PC-9 (cell line): Measurements from ENCODE around the gene CLDN9. TPM values are rescaled to one million over a fixed set of nuclear protein-coding genes. Genes with fewer than 3 reads are reported as not detected.

ENCODE experiments used
- BruUV-seq: library from RNA; stranded (reverse); fragments of 400-500 nt; replicated peaks from 2 replicates; lab custom pipeline; 2021; lab: Mats Ljungman, UMichigan
- CTCF ChIA-PET: fragments of 300-600 bp; sonication (Branson Sonifier 250); formaldehyde crosslinking; loops from one replicate; lab custom pipeline; 2022; ENCODE audit warnings: antibody characterized with exemption; lab: Charles Lee
- POLR2A ChIA-PET: fragments of 300-600 bp; sonication (Branson Sonifier 250); formaldehyde crosslinking; loops from one replicate; lab custom pipeline; 2022; ENCODE audit warnings: antibody characterized with exemption; ENCODE audit not compliant: unreplicated experiment; lab: Charles Lee
- DNase-seq, 2 experiments: peaks; one replicate each; pipeline versions ENCODE4 v3.0.0 to v3.0.0-alpha.2; 2015 to 2022; ENCODE audit warnings: mixed read lengths in 1 of 2
- H2AFZ ChIP-seq: fragments of 200-600 bp; sonication (generic); 2 replicates; pipeline ENCODE4 v1.8.1; 2017; ENCODE audit warnings: antibody characterized with exemption
- H3F3A ChIP-seq: fragments of 200-600 bp; sonication (generic); 2 replicates; pipeline ENCODE4 v1.8.1; 2017; ENCODE audit warnings: antibody characterized with exemption, mild to moderate bottlenecking, low read depth; ENCODE audit not compliant: insufficient read depth
- H3K27ac ChIP-seq: fragments of 200-600 bp; sonication (generic); 2 replicates; pipeline ENCODE4 v1.6.1; 2016; ENCODE audit warnings: mixed run types
- H3K27me3 ChIP-seq: fragments of 200-600 bp; sonication (generic); 2 replicates; pipeline ENCODE4 v1.6.1; 2016; ENCODE audit warnings: low read depth, mixed run types; ENCODE audit not compliant: insufficient read depth
- H3K36me3 ChIP-seq: fragments of 200-600 bp; sonication (generic); 2 replicates; pipeline ENCODE4 v1.6.1; 2016; ENCODE audit warnings: low read depth, mixed run types
- H3K4me1 ChIP-seq: fragments of 200-600 bp; sonication (generic); replicated peaks from 2 replicates; pipeline ENCODE4 v1.6.1; 2016; ENCODE audit warnings: mixed run types; ENCODE audit not compliant: insufficient read depth
- H3K4me2 ChIP-seq: fragments of 200-600 bp; sonication (generic); 2 replicates; pipeline ENCODE4 v1.6.1; 2017; ENCODE audit warnings: mixed run types
- H3K4me3 ChIP-seq: fragments of 200-600 bp; sonication (generic); 2 replicates; pipeline ENCODE4 v1.6.1; 2016; ENCODE audit warnings: mixed run types
- H3K79me2 ChIP-seq: fragments of 200-600 bp; sonication (generic); 2 replicates; pipeline ENCODE4 v1.6.1; 2017; ENCODE audit warnings: low read depth, mixed run types
- H3K9me2 ChIP-seq: fragments of 200-600 bp; sonication (generic); 2 replicates; pipeline ENCODE4 v1.8.1; 2017; ENCODE audit warnings: mild to moderate bottlenecking; ENCODE audit not compliant: insufficient read depth
- H3K9me3 ChIP-seq: fragments of 200-600 bp; sonication (generic); 2 replicates; pipeline ENCODE4 v1.8.1; 2016; ENCODE audit warnings: low read depth; ENCODE audit not compliant: insufficient read depth
- H4K20me1 ChIP-seq: fragments of 200-600 bp; sonication (generic); 2 replicates; pipeline ENCODE4 v1.8.1; 2017; ENCODE audit not compliant: insufficient read depth
- EZH2 ChIP-seq: fragments of 200-600 bp; sonication (generic); IDR thresholded peaks from 2 replicates; pipeline ENCODE4 v1.8.0; 2017; ENCODE audit warnings: antibody characterized with exemption, low read depth
- intact Hi-C: fragments of 100-400 bp; cut with micrococcal nuclease; formaldehyde crosslinking; loops from one replicate; pipeline ENCODE4 v1.10.0; 2022; ENCODE audit not compliant: unreplicated experiment
- total RNA-seq: library from RNA; stranded (reverse); gene quantifications from 2 replicates; pipeline ENCODE4 v1.2.3, GENCODE V29; 2021
- TF ChIP-seq, protein P1 (sequence below): fragments of 200-600 bp; sonication (generic); conservative IDR thresholded peaks from 2 replicates; pipeline ENCODE4 v1.6.1; 2017; ENCODE audit warnings: mixed run types, antibody characterized with exemption, mild to moderate bottlenecking, moderate library complexity

The CLDN9 gene
- total RNA-seq, 1 experiment from 2014 or later: 16.4 TPM

DNA sequence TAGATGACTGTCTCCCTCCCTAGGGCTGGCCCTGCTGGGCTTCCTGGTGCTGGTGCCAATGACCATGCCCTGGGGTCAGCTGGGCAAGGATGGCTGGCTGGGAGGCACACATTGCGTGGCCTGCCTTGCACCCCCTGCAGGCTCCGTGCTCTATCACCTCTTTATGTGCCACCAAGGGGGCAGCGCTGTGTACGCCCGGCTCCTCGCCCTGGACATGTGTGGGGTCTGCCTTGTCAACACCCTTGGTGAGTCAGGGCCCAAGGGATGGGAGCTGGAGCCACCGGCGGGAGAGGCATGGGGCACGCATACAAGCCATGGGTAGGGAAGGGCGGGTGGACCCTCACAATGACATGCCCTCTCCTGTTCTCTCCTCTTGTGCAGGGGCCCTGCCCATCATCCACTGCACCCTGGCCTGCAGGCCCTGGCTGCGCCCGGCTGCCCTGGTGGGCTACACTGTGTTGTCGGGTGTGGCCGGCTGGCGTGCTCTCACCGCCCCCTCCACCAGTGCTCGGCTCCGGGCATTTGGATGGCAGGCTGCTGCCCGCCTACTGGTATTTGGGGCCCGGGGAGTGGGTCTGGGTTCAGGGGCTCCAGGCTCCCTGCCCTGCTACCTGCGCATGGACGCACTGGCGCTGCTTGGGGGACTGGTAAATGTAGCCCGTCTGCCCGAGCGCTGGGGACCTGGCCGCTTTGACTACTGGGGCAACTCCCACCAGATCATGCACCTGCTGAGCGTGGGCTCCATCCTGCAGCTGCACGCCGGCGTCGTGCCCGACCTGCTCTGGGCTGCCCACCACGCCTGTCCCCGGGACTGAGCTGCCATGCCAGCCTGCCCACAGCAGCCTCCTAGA is 41.4 kb upstream of the CLDN9 start:
- Histone ChIP-seq H4K20me1 (no peaks in the 10 kb centered on the region; the same call in 1 of the 2 replicates), H3K27ac (no peak overlapping the region), H2AFZ (no peak overlapping the region), H3K9me2 (no peaks in the 10 kb centered on the region), H3K4me1 (no peaks in the 10 kb centered on the region; the same call in 1 of the 2 replicates), H3K27me3 (no peaks in the 10 kb centered on the region), H3K79me2 (peaks cover 6% of the 10 kb centered on the region; the same call in 1 of the 2 replicates), H3K4me3 (no peak overlapping the region; the same call in 1 of the 2 replicates), H3K9me3 (no peaks in the 10 kb centered on the region), H3F3A (peaks cover 19% of the 10 kb centered on the region; the same call in 1 of the 2 replicates), H3K4me2 (peak overlapping the region; percentile 96), H3K36me3 (no peaks in the 10 kb centered on the region)
- TF ChIP-seq, protein P1, sequence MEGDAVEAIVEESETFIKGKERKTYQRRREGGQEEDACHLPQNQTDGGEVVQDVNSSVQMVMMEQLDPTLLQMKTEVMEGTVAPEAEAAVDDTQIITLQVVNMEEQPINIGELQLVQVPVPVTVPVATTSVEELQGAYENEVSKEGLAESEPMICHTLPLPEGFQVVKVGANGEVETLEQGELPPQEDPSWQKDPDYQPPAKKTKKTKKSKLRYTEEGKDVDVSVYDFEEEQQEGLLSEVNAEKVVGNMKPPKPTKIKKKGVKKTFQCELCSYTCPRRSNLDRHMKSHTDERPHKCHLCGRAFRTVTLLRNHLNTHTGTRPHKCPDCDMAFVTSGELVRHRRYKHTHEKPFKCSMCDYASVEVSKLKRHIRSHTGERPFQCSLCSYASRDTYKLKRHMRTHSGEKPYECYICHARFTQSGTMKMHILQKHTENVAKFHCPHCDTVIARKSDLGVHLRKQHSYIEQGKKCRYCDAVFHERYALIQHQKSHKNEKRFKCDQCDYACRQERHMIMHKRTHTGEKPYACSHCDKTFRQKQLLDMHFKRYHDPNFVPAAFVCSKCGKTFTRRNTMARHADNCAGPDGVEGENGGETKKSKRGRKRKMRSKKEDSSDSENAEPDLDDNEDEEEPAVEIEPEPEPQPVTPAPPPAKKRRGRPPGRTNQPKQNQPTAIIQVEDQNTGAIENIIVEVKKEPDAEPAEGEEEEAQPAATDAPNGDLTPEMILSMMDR: no peak
- no peak for TF ChIP-seq EZH2
- POLR2A ChIA-PET: interaction anchor here (0.5 kb wide), 1 partner anchor 25 kb away, joined by 7 read pairs; no protein-coding TSS in a partner anchor
- BruUV-seq: no TSS peak
- CTCF ChIA-PET: no interaction called here
- no peak for DNase-seq
- intact Hi-C loops: no loop called here

GRCh38 chr16:2971985-2972784 is 40.5 kb upstream of the CLDN9 start:
- ChIA-PET CTCF (no interaction called here), POLR2A (interaction anchor here (0.6 kb wide), 1 partner anchor 9 kb away, joined by 3 read pairs; no protein-coding TSS in a partner anchor)
- Histone ChIP-seq H3K4me2 (no peak overlapping the region), H2AFZ (no peak overlapping the region), H3K4me1 (no peaks in the 10 kb centered on the region; the same call in 1 of the 2 replicates), H3K36me3 (no peaks in the 10 kb centered on the region), H3K9me2 (no peaks in the 10 kb centered on the region), H3K4me3 (no peak overlapping the region), H3K27me3 (no peaks in the 10 kb centered on the region), H3K27ac (no peak overlapping the region), H3F3A (peaks cover 19% of the 10 kb centered on the region; the same call in 1 of the 2 replicates), H3K79me2 (peaks cover 6% of the 10 kb centered on the region; the same call in 1 of the 2 replicates), H3K9me3 (no peaks in the 10 kb centered on the region), H4K20me1 (no peaks in the 10 kb centered on the region; the same call in 1 of the 2 replicates)
- BruUV-seq: no TSS peak
- intact Hi-C loops: no loop called here
- TF ChIP-seq, protein P1: no peak
- DNase-seq: no peak

- H3K79me2 ChIP-seq: peaks cover 6% of the 10 kb centered on the region; the same call in 1 of the 2 replicates
- H3K27me3 ChIP-seq: no peaks in the 10 kb centered on the region
- H3F3A ChIP-seq: peaks cover 19% of the 10 kb centered on the region; the same call in 1 of the 2 replicates
- H3K9me3 ChIP-seq: no peaks in the 10 kb centered on the region
- H3K4me2 ChIP-seq: no peak overlapping the region
- H2AFZ ChIP-seq: no peak overlapping the region
- no peaks in the 10 kb centered on the region for H3K36me3 ChIP-seq
- ChIA-PET CTCF (no interaction called here), POLR2A (interaction anchor here (0.6 kb wide), 1 partner anchor 14 kb away, joined by 4 read pairs; no protein-coding TSS in a partner anchor)
- H4K20me1 ChIP-seq: no peaks in the 10 kb centered on the region; the same call in 1 of the 2 replicates
- H3K4me3 ChIP-seq: no peak overlapping the region
- BruUV-seq: no TSS peak
- no peak overlapping the region for H3K27ac ChIP-seq
- no peak for DNase-seq
- H3K9me2 ChIP-seq: no peaks in the 10 kb centered on the region
- H3K4me1 ChIP-seq: no peaks in the 10 kb centered on the region; the same call in 1 of the 2 replicates
- TF ChIP-seq, protein P1: no peak
- no peak for TF ChIP-seq EZH2
- intact Hi-C loops: no loop called here
These were observed 39.6 kb upstream of the CLDN9 start for GRCh38 chr16:2973093-2973492.
